Ovary (tissue), 9 donors: Measurements from ENCODE around the gene PLCB4. TPM values are rescaled to one million over a fixed set of nuclear protein-coding genes. Genes with fewer than 3 reads are reported as not detected.

Experiments
- DNase-seq, 5 donors: peaks; one replicate each; pipeline ENCODE4 v3.0.0-alpha.2; 2019 to 2020
- H3K27ac ChIP-seq, 2 donors: fragments of 200-600 bp; one replicate each; pipeline versions ENCODE4 v1.5.1 to v1.8.0; 2019 to 2022
- H3K27me3 ChIP-seq: fragments of 200-600 bp; one replicate; pipeline ENCODE4 v1.8.0; 2022
- H3K36me3 ChIP-seq: fragments of 200-600 bp; sonication (generic); one replicate; pipeline ENCODE4 v1.5.1; 2019
- H3K4me1 ChIP-seq: one replicate; pipeline ENCODE4 v1.8.1; 2013; ENCODE audit warnings: mild to moderate bottlenecking, moderate library complexity; ENCODE audit not compliant: insufficient read depth
- H3K4me3 ChIP-seq: fragments of 200-600 bp; sonication (generic); one replicate; pipeline ENCODE4 v1.5.1; 2017
- H3K9me3 ChIP-seq, 2 donors: fragments of 200-600 bp in 1 of 2; sonication (generic) in 1 of 2; one replicate each; pipeline versions ENCODE4 v1.5.1 to v1.8.1; 2013 to 2019; ENCODE audit warnings: mild to moderate bottlenecking in 1 of 2, moderate library complexity in 1 of 2
- EP300 ChIP-seq: sonication (generic); formaldehyde crosslinking; IDR thresholded peaks from one replicate; pipeline ENCODE4 v1.6.1; 2017; ENCODE audit warnings: antibody characterized with exemption
- POLR2A ChIP-seq: fragments of 450-650 bp; IDR thresholded peaks from one replicate; pipeline ENCODE4 v1.6.1; 2017; ENCODE audit warnings: antibody characterized with exemption, mild to moderate bottlenecking, moderate library complexity
- WGBS, 3 donors: extraction: QIAGEN DNeasy Blood & Tissue Kit in 1 of 3; methylation state at CpG; one replicate each; pipeline versions ENCODE4 v1.1.5 to v1.1.7; 2013 to 2017; 5-methylcytosine and 5-hydroxymethylcytosine counted together
- intact Hi-C, 4 donors: fragments of 100-400 bp; cut with DNase I; formaldehyde crosslinking; loops; one replicate each; pipeline versions ENCODE4 v1.11.0 to v1.15.1; 2022 to 2023
- polyA plus RNA-seq, 2 donors: library from polyadenylated mRNA; stranded (reverse); fragments of 200-250 nt in 1 of 2; fragments of 350-450 nt in 1 of 2; fragmentation: Illumina TruSeq in 1 of 2; extraction: RNeasy Lipid Tissue Mini Kit (QIAGEN cat#74804) in 1 of 2; gene quantifications; one replicate each; pipeline ENCODE4 v1.2.3, GENCODE V29; 2013 to 2014
- total RNA-seq, 7 donors: library from RNA; depleted of rRNA in 2 of 7; stranded (reverse); fragments of >200 nt in 2 of 7; fragmentation: NEBNext Ultra II Directional in 3 of 7; extraction: Animal tissue kit (Norgen Biotek cat#: 25700) in 3 of 7; gene quantifications; one replicate each; pipeline versions ENCODE4 v1.1.0 to v1.2.4, GENCODE V29; 2016 to 2023
- TF ChIP-seq, protein P1 (sequence below), 3 donors: fragments of 450-650 bp in 2 of 3; fragments of 200-600 bp in 1 of 3; IDR thresholded peaks; one replicate each; pipeline versions ENCODE4 v1.5.1 to v1.8.0; 2016 to 2022; ENCODE audit warnings: antibody characterized with exemption in 3 of 3, mild to moderate bottlenecking in 1 of 3
- donor health status: DM: no; HTN: no; CAD: no; lungs with moderate emphysema.
- donor health status: DM: no; HTN: no; CAD: no.
- donor health status: Bipolar disorder and iron deficiency.
- donor health status: DM: yes; HTN: yes; CAD: no.
- donor health status: DM: no; HTN: no; CAD: no.
- donor health status: DM: yes; HTN: yes; CAD: no.

The PLCB4 gene
- total and polyA plus RNA-seq, 9 donors, result 2.8 to 11.8 (median 5.6) TPM

DNA sequence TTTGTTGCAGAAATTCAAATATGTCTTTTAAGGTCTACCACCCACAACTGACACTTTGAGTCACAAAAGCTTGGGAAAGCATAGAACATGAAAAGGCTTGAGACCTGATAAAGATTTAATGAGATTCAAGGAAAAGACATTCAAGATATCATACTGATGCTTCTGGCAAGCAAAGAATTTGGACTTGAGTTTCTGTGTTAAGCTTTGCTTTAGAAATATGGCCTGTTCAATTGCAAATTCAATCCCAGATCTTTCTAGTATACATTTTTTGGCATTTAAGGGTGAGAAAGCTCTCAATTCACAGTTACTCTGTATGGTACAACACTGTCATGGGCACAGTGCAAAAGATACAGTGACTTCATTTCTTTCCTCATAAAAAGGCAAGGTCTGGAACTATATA, 406.6 kb downstream of the PLCB4 start:
- Histone ChIP-seq H3K4me1 (no peaks in the 10 kb centered on the region), H3K36me3 (no peaks in the 10 kb centered on the region), H3K27me3 (no peaks in the 10 kb centered on the region), H3K4me3 (no peak overlapping the region), H3K27ac (no peak overlapping the region), H3K9me3 (no peaks in the 10 kb centered on the region)
- TF ChIP-seq EP300, result no peak
- no peak for TF ChIP-seq POLR2A
- intact Hi-C loops, result no loop called here
- no peak for DNase-seq

DNA sequence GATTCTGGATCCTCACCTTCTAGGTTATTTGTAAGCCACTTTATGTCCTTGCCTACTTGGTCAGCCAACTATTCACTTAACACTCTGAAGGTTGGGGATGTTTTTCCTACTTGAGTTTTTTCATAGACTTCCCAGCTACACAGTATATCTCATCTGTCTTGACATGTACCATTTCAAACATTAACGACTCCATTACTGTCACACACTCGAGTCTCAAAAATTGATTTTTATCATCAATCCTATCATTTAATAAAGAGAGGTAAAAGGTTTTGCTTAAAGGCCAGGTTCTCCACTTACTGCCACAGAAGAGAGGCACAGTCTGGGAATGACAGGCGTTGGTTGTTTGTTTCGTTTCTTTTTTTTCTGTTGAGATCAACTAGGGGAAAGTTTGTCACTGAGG, 407.3 kb downstream of the PLCB4 start:
- no peak overlapping the region for H3K4me3 ChIP-seq
- DNase-seq, result no peak
- TF ChIP-seq, protein P1, sequence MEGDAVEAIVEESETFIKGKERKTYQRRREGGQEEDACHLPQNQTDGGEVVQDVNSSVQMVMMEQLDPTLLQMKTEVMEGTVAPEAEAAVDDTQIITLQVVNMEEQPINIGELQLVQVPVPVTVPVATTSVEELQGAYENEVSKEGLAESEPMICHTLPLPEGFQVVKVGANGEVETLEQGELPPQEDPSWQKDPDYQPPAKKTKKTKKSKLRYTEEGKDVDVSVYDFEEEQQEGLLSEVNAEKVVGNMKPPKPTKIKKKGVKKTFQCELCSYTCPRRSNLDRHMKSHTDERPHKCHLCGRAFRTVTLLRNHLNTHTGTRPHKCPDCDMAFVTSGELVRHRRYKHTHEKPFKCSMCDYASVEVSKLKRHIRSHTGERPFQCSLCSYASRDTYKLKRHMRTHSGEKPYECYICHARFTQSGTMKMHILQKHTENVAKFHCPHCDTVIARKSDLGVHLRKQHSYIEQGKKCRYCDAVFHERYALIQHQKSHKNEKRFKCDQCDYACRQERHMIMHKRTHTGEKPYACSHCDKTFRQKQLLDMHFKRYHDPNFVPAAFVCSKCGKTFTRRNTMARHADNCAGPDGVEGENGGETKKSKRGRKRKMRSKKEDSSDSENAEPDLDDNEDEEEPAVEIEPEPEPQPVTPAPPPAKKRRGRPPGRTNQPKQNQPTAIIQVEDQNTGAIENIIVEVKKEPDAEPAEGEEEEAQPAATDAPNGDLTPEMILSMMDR (IDR thresholded peaks at IDR 0.05), result no peak
- TF ChIP-seq EP300 (no peak), POLR2A (no peak)
- H3K36me3 ChIP-seq, result no peaks in the 10 kb centered on the region
- 69 to 82% (median 71%) methylated on average over 4 of the region's 4 CpGs for WGBS, 3 donors
- H3K4me1 ChIP-seq, result no peaks in the 10 kb centered on the region
- H3K27ac ChIP-seq, result no peak overlapping the region
- intact Hi-C loops, result no loop called here
- H3K9me3 ChIP-seq, result no peaks in the 10 kb centered on the region
- H3K27me3 ChIP-seq, result no peaks in the 10 kb centered on the region

DNA sequence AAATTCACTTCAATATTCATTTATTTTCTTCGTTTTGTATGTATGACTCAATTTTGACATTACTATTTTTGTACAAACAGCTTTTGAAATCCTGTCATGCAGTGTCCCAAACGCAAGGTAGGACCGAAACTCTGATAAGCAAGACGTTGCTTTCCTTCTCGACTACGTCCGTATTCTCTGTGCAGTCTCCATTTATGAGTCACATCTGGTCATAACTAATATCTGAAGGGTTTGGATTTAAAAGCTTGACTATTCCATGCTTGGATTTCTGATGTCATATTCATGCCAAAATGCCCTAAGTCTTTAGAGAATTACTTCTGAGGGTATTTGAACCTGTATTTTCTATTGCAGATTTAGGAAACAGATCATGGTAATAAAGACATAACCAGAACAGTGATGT, 407.8 kb downstream of the PLCB4 start:
- no peak for DNase-seq
- H3K36me3 ChIP-seq, result no peaks in the 10 kb centered on the region
- no peak overlapping the region for H3K4me3 ChIP-seq
- WGBS, 3 donors, result 92 to 94% (median 93%) methylated on average over 7 of the region's 7 CpGs
- TF ChIP-seq EP300 (no peak), POLR2A (no peak)
- TF ChIP-seq, protein P1 (IDR thresholded peaks at IDR 0.05), result no peak
- intact Hi-C loops, result no loop called here
- no peaks in the 10 kb centered on the region for H3K9me3 ChIP-seq
- no peak overlapping the region for H3K27ac ChIP-seq
- H3K4me1 ChIP-seq, result no peaks in the 10 kb centered on the region
- H3K27me3 ChIP-seq, result no peaks in the 10 kb centered on the region

DNA sequence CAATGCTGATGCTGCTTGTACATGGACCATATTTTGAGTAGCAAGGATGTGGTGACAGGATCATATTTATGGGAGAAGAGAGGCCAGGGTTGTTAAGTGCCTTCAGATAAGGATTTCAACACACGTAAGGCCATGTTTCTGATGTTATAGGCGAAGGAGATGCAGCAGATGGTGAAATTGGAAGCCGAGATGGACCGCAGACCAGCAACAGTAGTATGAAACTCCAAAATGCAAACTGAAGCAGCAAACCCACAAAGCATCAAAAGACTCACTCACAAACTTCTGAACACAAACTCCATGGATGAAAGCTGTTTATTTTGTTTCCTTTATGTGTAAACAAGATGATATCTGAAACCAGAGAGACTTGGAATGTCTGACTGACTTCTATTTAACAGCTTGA, 409.9 kb downstream of the PLCB4 start:
- WGBS, 3 donors, result 46 to 63% (median 49%) methylated on average over 4 of the region's 4 CpGs
- TF ChIP-seq, protein P1 (IDR thresholded peaks at IDR 0.05), result no peak
- no peak for TF ChIP-seq EP300
- no peak for TF ChIP-seq POLR2A
- H3K9me3 ChIP-seq, result no peaks in the 10 kb centered on the region
- H3K4me1 ChIP-seq, result no peaks in the 10 kb centered on the region
- no peak overlapping the region for H3K27ac ChIP-seq
- intact Hi-C loops, result no loop called here
- no peaks in the 10 kb centered on the region for H3K36me3 ChIP-seq
- no peak for DNase-seq
- no peak overlapping the region for H3K4me3 ChIP-seq
- H3K27me3 ChIP-seq, result no peaks in the 10 kb centered on the region

DNA sequence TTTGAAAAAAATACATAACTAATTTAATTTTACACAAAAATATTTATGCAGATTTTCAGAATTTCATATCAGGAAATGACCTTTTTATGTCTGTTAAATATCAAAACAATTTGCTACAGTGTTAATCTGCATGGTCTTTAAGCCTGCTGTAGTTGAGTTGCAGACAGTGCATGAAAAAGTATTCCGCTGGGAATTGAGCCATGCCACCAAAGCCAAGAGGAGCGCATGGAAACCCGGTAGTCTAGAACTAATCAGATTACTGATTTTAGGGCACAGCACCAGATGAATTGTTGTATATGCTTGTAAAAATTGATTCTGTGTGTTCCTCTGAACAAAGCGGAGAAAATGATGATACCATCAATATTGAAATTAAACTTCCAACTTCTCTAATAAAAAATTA, 411.2 kb downstream of the PLCB4 start:
- WGBS, 3 donors, result 86 to 91% (median 88%) methylated on average over 4 of the region's 4 CpGs
- no peaks in the 10 kb centered on the region for H3K36me3 ChIP-seq
- intact Hi-C loops, result no loop called here
- H3K27ac ChIP-seq, result no peak overlapping the region
- no peaks in the 10 kb centered on the region for H3K27me3 ChIP-seq
- no peaks in the 10 kb centered on the region for H3K4me1 ChIP-seq
- no peak for DNase-seq
- no peaks in the 10 kb centered on the region for H3K9me3 ChIP-seq
- no peak overlapping the region for H3K4me3 ChIP-seq
- TF ChIP-seq, protein P1 (IDR thresholded peaks at IDR 0.05), result no peak
- TF ChIP-seq EP300 (no peak), POLR2A (no peak)
